Endothelial cell of umbilical vein (primary cell): ENCODE measurements around the gene SYT11. TPM values are rescaled to one million over a fixed set of nuclear protein-coding genes. Genes with fewer than 3 reads are reported as not detected.

ENCODE experiments used
- BruUV-seq: library from RNA; stranded (reverse); fragments of 400-500 nt; replicated peaks from 2 replicates; lab custom pipeline; 2021; lab: Mats Ljungman, UMichigan
- CTCF ChIA-PET: fragments of 300-600, 350-600 bp; sonication (Branson Sonifier 250); formaldehyde crosslinking; loops from one replicate; lab custom pipeline; 2021; ENCODE audit warnings: antibody characterized with exemption, inconsistent platforms; lab: Charles Lee
- POLR2A ChIA-PET: fragments of 300-600, 350-600 bp; sonication (Branson Sonifier 250); formaldehyde crosslinking; loops from one replicate; lab custom pipeline; 2021; ENCODE audit warnings: antibody characterized with exemption, inconsistent platforms; lab: Charles Lee
- DNase-seq: peaks from one replicate; pipeline ENCODE4 v3.0.0-alpha.2; 2011; ENCODE audit warnings: low read depth, low spot score
- FAIRE-seq: peaks from 2 replicates; lab custom pipeline; 2011; peaks lifted over from hg19 to GRCh38; lab: Jason Lieb, UNC
- H2AFZ ChIP-seq: 2 replicates; pipeline ENCODE4 v1.6.0; 2012; ENCODE audit warnings: low read depth, low read length, control low read depth, inconsistent platforms
- H3K27ac ChIP-seq: 2 replicates; pipeline ENCODE4 v1.5.1; 2011; ENCODE audit warnings: low read depth, mild to moderate bottlenecking, control low read depth, low read length, moderate library complexity; ENCODE audit not compliant: insufficient read depth
- H3K27me3 ChIP-seq, 2 experiments: 2 replicates each; pipeline versions ENCODE4 v1.6.0 to v1.6.1; 2011; ENCODE audit warnings: low read length in 2 of 2, mixed read lengths in 1 of 2; ENCODE audit not compliant: control insufficient read depth in 2 of 2, insufficient read depth in 2 of 2
- H3K36me3 ChIP-seq, 2 experiments: 2 replicates in 1 of 2; 3 replicates in 1 of 2; pipeline ENCODE4 v1.5.1; 2011; ENCODE audit warnings: low read length in 2 of 2, mild to moderate bottlenecking in 1 of 2, moderate library complexity in 1 of 2; ENCODE audit not compliant: control insufficient read depth in 2 of 2, insufficient read depth in 2 of 2; ENCODE audit errors: extremely low read depth in 1 of 2
- H3K4me1 ChIP-seq: 3 replicates; pipeline ENCODE4 v1.5.1; 2011; ENCODE audit warnings: mild to moderate bottlenecking, low read length; ENCODE audit not compliant: control insufficient read depth, insufficient read depth; ENCODE audit errors: extremely low read depth
- H3K4me2 ChIP-seq: 2 replicates; pipeline ENCODE4 v1.6.1; 2011; ENCODE audit warnings: low read length, control low read depth, mixed read lengths; ENCODE audit not compliant: insufficient read depth
- H3K4me3 ChIP-seq, 3 experiments: fragments of 200-600 bp in 1 of 3; sonication (generic), shearing (Covaris generic) in 1 of 3; replicated peaks in 1 of 3; 2 replicates each; pipeline ENCODE4 v1.5.1; 2011 to 2016; ENCODE audit warnings: control low read depth in 3 of 3, low read length in 3 of 3, mild to moderate bottlenecking in 2 of 3, inconsistent platforms in 1 of 3, low read depth in 1 of 3, moderate library complexity in 1 of 3; ENCODE audit not compliant: insufficient read depth in 1 of 3
- H3K79me2 ChIP-seq: 2 replicates; pipeline ENCODE4 v1.6.0; 2012; ENCODE audit warnings: low read length, inconsistent platforms; ENCODE audit not compliant: control insufficient read depth, insufficient read depth
- H3K9ac ChIP-seq: replicated peaks from 2 replicates; pipeline ENCODE3; 2011; ENCODE audit warnings: low read length, control low read depth; ENCODE audit not compliant: insufficient read depth; ENCODE audit errors: extremely low read depth
- H3K9me1 ChIP-seq: replicated peaks from 3 replicates; pipeline ENCODE4 v1.6.0; 2011; ENCODE audit warnings: mild to moderate bottlenecking, low read length; ENCODE audit not compliant: control insufficient read depth, insufficient read depth; ENCODE audit errors: extremely low read depth
- H3K9me3 ChIP-seq: replicated peaks from 2 replicates; pipeline ENCODE4 v1.5.1; 2012; ENCODE audit warnings: low read length, inconsistent platforms; ENCODE audit not compliant: control insufficient read depth, insufficient read depth
- H4K20me1 ChIP-seq: replicated peaks from 2 replicates; pipeline ENCODE3; 2011; ENCODE audit warnings: mild to moderate bottlenecking, low read length; ENCODE audit not compliant: control insufficient read depth, insufficient read depth; ENCODE audit errors: extremely low read depth
- CTCF ChIP-seq, 2 donors: IDR thresholded peaks; 1 replicate in 1 of 2; 2 replicates in 1 of 2; pipeline ENCODE4 v1.5.1; 2011; ENCODE audit warnings: low read length in 2 of 2, mild to moderate bottlenecking in 2 of 2, moderate library complexity in 2 of 2, control low read depth in 1 of 2, inconsistent platforms in 1 of 2, low read depth in 1 of 2; ENCODE audit not compliant: insufficient read depth in 1 of 2; ENCODE audit errors: extremely low read depth in 1 of 2
- EZH2 ChIP-seq: IDR thresholded peaks from 2 replicates; pipeline ENCODE4 v1.6.1; 2012; ENCODE audit warnings: borderline replicate concordance, low read depth, mild to moderate bottlenecking, moderate library complexity, low read length, inconsistent platforms; ENCODE audit not compliant: severe bottlenecking
- FOS ChIP-seq: IDR thresholded peaks from 2 replicates; pipeline ENCODE4 v1.6.1; 2011; ENCODE audit warnings: mild to moderate bottlenecking, low read length, moderate library complexity, borderline replicate concordance; ENCODE audit not compliant: insufficient read depth
- GATA2 ChIP-seq: IDR thresholded peaks from 2 replicates; pipeline ENCODE4 v1.7.0; 2011; ENCODE audit warnings: low read depth, mild to moderate bottlenecking, moderate library complexity, mixed read lengths, low read length; ENCODE audit not compliant: insufficient read length, insufficient read depth
- JUN ChIP-seq: IDR thresholded peaks from 2 replicates; pipeline ENCODE4 v1.6.1; 2011; ENCODE audit warnings: borderline replicate concordance, low read depth; ENCODE audit not compliant: insufficient read length, insufficient read depth
- MAX ChIP-seq: IDR thresholded peaks from 2 replicates; pipeline ENCODE4 v1.6.1; 2011; ENCODE audit not compliant: insufficient read depth, insufficient read length
- MYC ChIP-seq: IDR thresholded peaks from one replicate; pipeline ENCODE4 v1.6.1; 2011; ENCODE audit warnings: mild to moderate bottlenecking, low read depth, low read length
- POLR2A ChIP-seq: IDR thresholded peaks from 2 replicates; pipeline ENCODE4 v1.6.1; 2012; ENCODE audit warnings: low read depth, mild to moderate bottlenecking, control low read depth, low read length
- POLR2AphosphoS5 ChIP-seq: IDR thresholded peaks from 2 replicates; pipeline ENCODE4 v1.6.1; 2012; ENCODE audit warnings: low read depth, mild to moderate bottlenecking, control low read depth, low read length, moderate library complexity; ENCODE audit not compliant: insufficient read depth
- dilution Hi-C: fragments of 300-500 bp; cut with MboI; formaldehyde crosslinking; loops from one replicate; pipeline ENCODE4 v1.15.0; 2019; ENCODE audit warnings: low sequenced_read_pairs; ENCODE audit not compliant: extremely low pct_ligation_motif_present
- intact Hi-C: fragments of 100-400 bp; cut with micrococcal nuclease; formaldehyde crosslinking; loops from one replicate; pipeline ENCODE4 v1.10.0; 2022
- polyA plus RNA-seq, 4 experiments: library from polyadenylated mRNA; depleted of rRNA in 3 of 4; stranded (reverse) in 3 of 4; unstranded in 1 of 4; fragments of >200 nt; gene quantifications; 2 replicates each; pipeline versions ENCODE4 v1.2.1 to v1.2.3, GENCODE V29; 2011 to 2012; ENCODE audit warnings: missing spikeins in 1 of 4
- total RNA-seq: library from RNA; stranded (reverse); gene quantifications from 2 replicates; pipeline ENCODE4 v1.2.3, GENCODE V29; 2021

The SYT11 gene
- total and polyA plus RNA-seq, 2 donors (not counting 3 experiments of a cell fraction or from before 2014, with no cell fraction given): 28.2 to 36.5 TPM

- H3K9ac ChIP-seq: no peak overlapping the region
- DNase-seq (no peak), FAIRE-seq (no peak)
- H3K4me2 ChIP-seq: no peak overlapping the region
- H3K4me3 ChIP-seq: no peak overlapping the region
- peaks cover 32 to 44% of the 10 kb centered on the region in 2 experiments for H3K36me3 ChIP-seq
- intact Hi-C loops: no loop called here
- no peak overlapping the region for H3K27ac ChIP-seq
- TF ChIP-seq MYC (no peak), CTCF (IDR thresholded peaks at IDR 0.05; ENCODE audit: extremely low read depth in 1 of 2, insufficient read depth in 1 of 2, low read depth in 1 of 2, low read length in 2 of 2) (no peak), MAX (no peak), GATA2 (no peak), POLR2A (no peak), JUN (no peak)
- peaks cover 24% of the 10 kb centered on the region for H3K79me2 ChIP-seq
- no peak overlapping the region for H2AFZ ChIP-seq
- ChIA-PET CTCF (interaction anchor here (2.8 kb wide), 1 partner anchor 69 kb away, joined by 7 read pairs; no protein-coding TSS in a partner anchor), POLR2A (no interaction called here)
- TSS peak; percentile 5 for BruUV-seq
- H4K20me1 ChIP-seq: no peaks in the 10 kb centered on the region
- H3K4me1 ChIP-seq: no peaks in the 10 kb centered on the region
- no peaks in the 10 kb centered on the region for H3K27me3 ChIP-seq
- dilution Hi-C loops: no loop called here
- H3K9me1 ChIP-seq: no peaks in the 10 kb centered on the region
- H3K9me3 ChIP-seq: no peaks in the 10 kb centered on the region
Measured at GRCh38 chr1:155920717-155921116, 61.4 kb downstream of the SYT11 start.

- Histone ChIP-seq H3K4me1 (peaks cover 10% of the 10 kb centered on the region), H3K36me3 (peaks cover 42 to 56% of the 10 kb centered on the region in 2 experiments), H3K9ac (no peak overlapping the region), H4K20me1 (peaks cover 4% of the 10 kb centered on the region), H3K79me2 (peaks cover 53% of the 10 kb centered on the region), H3K27ac (no peak overlapping the region), H3K9me1 (no peaks in the 10 kb centered on the region), H3K4me2 (no peak overlapping the region), H3K4me3 (no peak overlapping the region), H3K27me3 (no peaks in the 10 kb centered on the region), H2AFZ (no peak overlapping the region), H3K9me3 (no peaks in the 10 kb centered on the region)
- intact Hi-C loops: no loop called here
- FAIRE-seq (no peak), DNase-seq (no peak)
- dilution Hi-C loops: no loop called here
- CTCF ChIA-PET: no interaction called here
- no TSS peak for BruUV-seq
- POLR2A ChIA-PET: no interaction called here
- no peak for TF ChIP-seq MAX
- TF ChIP-seq MYC: no peak
- no peak for TF ChIP-seq POLR2AphosphoS5
- no peak for TF ChIP-seq GATA2
- no peak for TF ChIP-seq JUN
- TF ChIP-seq EZH2: no peak
- TF ChIP-seq FOS: no peak
Measured at GRCh38 chr1:155925506-155925905, 66.1 kb downstream of the SYT11 start.
